HepG2 (cell line): ENCODE data around the gene HS3ST2. TPM values are rescaled to one million over a fixed set of nuclear protein-coding genes. Genes with fewer than 3 reads are reported as not detected.
A peak's percentile ranks its signal among the peaks of the same experiment; 100 is the strongest.

ENCODE experiments used
- DR1 ChIP-seq: sonication (generic); formaldehyde crosslinking; IDR thresholded peaks from 2 replicates; pipeline ENCODE4 v1.8.0; 2021; ENCODE audit warnings: mild to moderate bottlenecking, missing genetic modification reagents, inconsistent platforms
- EP300 ChIP-seq, 3 experiments: sonication (generic) in 1 of 3; formaldehyde crosslinking in 1 of 3; IDR thresholded peaks; 2 replicates each; pipeline versions ENCODE4 v1.5.1 to v1.6.1; 2011 to 2020; ENCODE audit warnings: low read depth in 2 of 3, low read length in 2 of 3, borderline replicate concordance in 1 of 3, improper control_type of control experiment in 1 of 3, mild to moderate bottlenecking in 1 of 3, missing genetic modification reagents in 1 of 3, moderate library complexity in 1 of 3
- ERF ChIP-seq: IDR thresholded peaks from 2 replicates; pipeline ENCODE4 v1.6.1; 2018; ENCODE audit warnings: missing biosample characterization, missing genetic modification reagents
- ESRRA ChIP-seq: sonication (generic); formaldehyde crosslinking; IDR thresholded peaks from 2 replicates; pipeline ENCODE4 v1.5.1; 2020; ENCODE audit warnings: mild to moderate bottlenecking, low read depth, missing genetic modification reagents
- ISL2 ChIP-seq: sonication (generic); formaldehyde crosslinking; IDR thresholded peaks from 2 replicates; pipeline ENCODE4 v1.5.0; 2020; ENCODE audit warnings: missing genetic modification reagents
- KLF11 ChIP-seq: IDR thresholded peaks from 2 replicates; pipeline ENCODE4 v1.6.1; 2016; ENCODE audit warnings: missing compliant biosample characterization
- NFKB2 ChIP-seq: sonication (generic); formaldehyde crosslinking; IDR thresholded peaks from 2 replicates; pipeline ENCODE4 v1.4.0; 2020; ENCODE audit warnings: missing genetic modification reagents, borderline replicate concordance
- NONO ChIP-seq, 2 experiments: fragments of 450-650 bp in 1 of 2; sonication (generic) in 1 of 2; formaldehyde crosslinking in 1 of 2; IDR thresholded peaks in 1 of 2; conservative IDR thresholded peaks in 1 of 2; 2 replicates each; pipeline versions ENCODE4 v1.6.1 to v1.8.0; 2017 to 2022; ENCODE audit warnings: mild to moderate bottlenecking in 1 of 2, missing genetic modification reagents in 1 of 2, moderate library complexity in 1 of 2
- PAX8 ChIP-seq: sonication (generic); formaldehyde crosslinking; IDR thresholded peaks from 2 replicates; pipeline ENCODE4 v1.8.0; 2022; ENCODE audit warnings: mild to moderate bottlenecking, missing genetic modification reagents, borderline replicate concordance
- POGZ ChIP-seq: sonication (generic); formaldehyde crosslinking; IDR thresholded peaks from 2 replicates; pipeline ENCODE4 v1.4.0; 2020; ENCODE audit warnings: mild to moderate bottlenecking, missing genetic modification reagents
- SMC3 ChIP-seq: IDR thresholded peaks from 2 replicates; pipeline ENCODE4 v1.6.1; 2011; ENCODE audit warnings: low read length, improper control_type of control experiment
- SRSF9 ChIP-seq: fragments of 200-400 bp; formaldehyde crosslinking; IDR thresholded peaks from 2 replicates; pipeline ENCODE4 v1.6.1; 2018; ENCODE audit warnings: borderline replicate concordance, mild to moderate bottlenecking, low read depth, low read length; ENCODE audit not compliant: insufficient read depth, poor library complexity, severe bottlenecking
- STAG1 ChIP-seq: sonication (generic); formaldehyde crosslinking; IDR thresholded peaks from 2 replicates; pipeline ENCODE4 v1.4.0; 2020; ENCODE audit warnings: missing genetic modification reagents
- XBP1 ChIP-seq: sonication (generic); formaldehyde crosslinking; IDR thresholded peaks from 2 replicates; pipeline ENCODE4 v1.5.0; 2020; ENCODE audit warnings: missing genetic modification reagents
- ZBTB42 ChIP-seq: sonication (generic); formaldehyde crosslinking; IDR thresholded peaks from 2 replicates; pipeline ENCODE4 v1.5.0; 2020; ENCODE audit warnings: mild to moderate bottlenecking, missing genetic modification reagents
- ZFP36 ChIP-seq: fragments of 150-350 bp; IDR thresholded peaks from 2 replicates; pipeline ENCODE4 v1.6.1; 2018; ENCODE audit warnings: borderline replicate concordance, low read length, low read depth; ENCODE audit not compliant: partially characterized antibody
- ZNF431 ChIP-seq: sonication (generic); formaldehyde crosslinking; IDR thresholded peaks from 2 replicates; pipeline ENCODE4 v1.9.0; 2022; ENCODE audit warnings: missing genetic modification reagents, low read depth, mild to moderate bottlenecking, borderline replicate concordance
- ZNF547 ChIP-seq: sonication (generic); formaldehyde crosslinking; IDR thresholded peaks from 2 replicates; pipeline ENCODE4 v1.5.1; 2020; ENCODE audit warnings: mild to moderate bottlenecking, missing genetic modification reagents
- ZNF749 ChIP-seq: sonication (generic); formaldehyde crosslinking; IDR thresholded peaks from 2 replicates; pipeline ENCODE4 v1.8.0; 2022; ENCODE audit warnings: mild to moderate bottlenecking, missing genetic modification reagents, moderate library complexity, borderline replicate concordance
- ZNF839 ChIP-seq: sonication (generic); formaldehyde crosslinking; IDR thresholded peaks from 2 replicates; pipeline ENCODE4 v1.4.0; 2020; ENCODE audit warnings: missing genetic modification reagents, mild to moderate bottlenecking, borderline replicate concordance
- polyA plus RNA-seq, 8 experiments: library from polyadenylated mRNA; depleted of rRNA in 3 of 8; stranded (reverse) in 7 of 8; unstranded in 1 of 8; fragments of >200 nt; fragmentation: Illumina TruSeq in 4 of 8; extraction: Trizol in 4 of 8; gene quantifications; 2 replicates each; pipeline versions ENCODE4 v1.2.1 to v1.2.3, GENCODE V29; 2011 to 2016; ENCODE audit warnings: low read depth in 4 of 8, missing spikeins in 1 of 8, mixed read lengths in 1 of 8; ENCODE audit not compliant: insufficient read depth in 1 of 8
- total RNA-seq, 5 experiments: library from RNA; depleted of rRNA; stranded (reverse); fragments of >200 nt; fragmentation: Illumina TruSeq; extraction: Trizol; gene quantifications; 2 replicates each; pipeline ENCODE4 v1.2.3, GENCODE V29; 2016; ENCODE audit warnings: low read depth in 1 of 5
- TF ChIP-seq, protein P1 (sequence below): sonication (generic); formaldehyde crosslinking; IDR thresholded peaks from 2 replicates; pipeline ENCODE4 v1.4.0; 2020; ENCODE audit warnings: missing genetic modification reagents
- TF ChIP-seq, protein P2 (sequence below): IDR thresholded peaks from 2 replicates; pipeline ENCODE4 v1.6.1; 2016; ENCODE audit warnings: low read depth
- TF ChIP-seq, protein P3 (sequence below): sonication (generic); formaldehyde crosslinking; conservative IDR thresholded peaks from 2 replicates; pipeline ENCODE4 v1.4.0; 2020; ENCODE audit warnings: missing genetic modification reagents
- TF ChIP-seq, protein P4 (sequence below): sonication (generic); formaldehyde crosslinking; conservative IDR thresholded peaks from 2 replicates; pipeline ENCODE4 v1.8.0; 2022; ENCODE audit warnings: missing genetic modification reagents

The HS3ST2 gene
- total and polyA plus RNA-seq, 2 of the 13 experiments (the other 11 are each of a cell fraction or from before 2014, with no cell fraction given) = not detected

DNA sequence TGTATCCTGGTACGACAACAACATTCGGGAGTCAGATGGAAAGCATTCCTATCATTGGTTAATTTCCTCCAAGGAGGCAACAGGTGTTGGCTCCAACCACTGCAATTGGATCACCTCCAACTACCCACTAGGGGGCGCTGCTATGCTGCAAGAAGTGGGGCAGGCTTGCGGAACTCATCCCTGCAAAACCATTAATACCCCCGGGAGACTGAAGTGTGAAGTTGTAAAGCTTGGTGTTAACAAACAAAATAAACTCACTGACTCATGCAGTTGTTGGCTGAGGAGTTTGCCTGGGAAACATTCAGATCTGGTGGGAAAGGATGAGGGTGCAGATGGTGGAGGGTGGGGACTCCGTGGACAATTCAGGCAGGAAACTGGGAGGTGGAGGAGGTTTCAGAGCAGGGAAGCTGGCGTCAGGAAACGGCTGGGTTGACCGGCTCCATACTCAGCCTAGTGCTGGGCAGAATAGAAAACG, 84.9 kb downstream of the HS3ST2 start (continued):
- TF ChIP-seq ZFP36 (peak; percentile 60), XBP1 (no peak), PAX8 (CRISPR knock-in tag) (no peak), ZNF839 (CRISPR knock-in tag) (no peak), NONO (IDR thresholded peaks at IDR 0.05) (no peak), NONO (CRISPR knock-in tag; conservative IDR thresholded peaks at IDR 0.05) (peak; percentile 43; the same call in 1 of the 2 replicates), ZNF547 (0 out of 2 replicates have a peak, but pooled peaks have one; percentile 33), NFKB2 (CRISPR knock-in tag) (no peak), SMC3 (peak; percentile 94), EP300 (IDR thresholded peaks at IDR 0.05; ENCODE audit: low read depth in 2 of 2, low read length in 2 of 2) (no peak), EP300 (CRISPR knock-in tag; IDR thresholded peaks at IDR 0.05; ENCODE audit: borderline replicate concordance) (no peak), ISL2 (CRISPR knock-in tag) (no peak), POGZ (CRISPR knock-in tag) (no peak), ZNF749 (CRISPR knock-in tag) (no peak), ZBTB42 (no peak), ZNF431 (no peak), DR1 (CRISPR knock-in tag) (no peak), SRSF9 (no peak), KLF11 (no peak), STAG1 (CRISPR knock-in tag) (peak; percentile 92), ESRRA (CRISPR knock-in tag) (no peak), ERF (CRISPR knock-in tag) (peak; percentile 59; the same call in 1 of the 2 replicates)
- TF ChIP-seq, protein P1, sequence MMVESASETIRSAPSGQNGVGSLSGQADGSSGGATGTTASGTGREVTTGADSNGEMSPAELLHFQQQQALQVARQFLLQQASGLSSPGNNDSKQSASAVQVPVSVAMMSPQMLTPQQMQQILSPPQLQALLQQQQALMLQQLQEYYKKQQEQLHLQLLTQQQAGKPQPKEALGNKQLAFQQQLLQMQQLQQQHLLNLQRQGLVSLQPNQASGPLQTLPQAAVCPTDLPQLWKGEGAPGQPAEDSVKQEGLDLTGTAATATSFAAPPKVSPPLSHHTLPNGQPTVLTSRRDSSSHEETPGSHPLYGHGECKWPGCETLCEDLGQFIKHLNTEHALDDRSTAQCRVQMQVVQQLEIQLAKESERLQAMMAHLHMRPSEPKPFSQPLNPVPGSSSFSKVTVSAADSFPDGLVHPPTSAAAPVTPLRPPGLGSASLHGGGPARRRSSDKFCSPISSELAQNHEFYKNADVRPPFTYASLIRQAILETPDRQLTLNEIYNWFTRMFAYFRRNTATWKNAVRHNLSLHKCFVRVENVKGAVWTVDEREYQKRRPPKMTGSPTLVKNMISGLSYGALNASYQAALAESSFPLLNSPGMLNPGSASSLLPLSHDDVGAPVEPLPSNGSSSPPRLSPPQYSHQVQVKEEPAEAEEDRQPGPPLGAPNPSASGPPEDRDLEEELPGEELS (CRISPR knock-in tag) = no peak
- TF ChIP-seq, protein P2, sequence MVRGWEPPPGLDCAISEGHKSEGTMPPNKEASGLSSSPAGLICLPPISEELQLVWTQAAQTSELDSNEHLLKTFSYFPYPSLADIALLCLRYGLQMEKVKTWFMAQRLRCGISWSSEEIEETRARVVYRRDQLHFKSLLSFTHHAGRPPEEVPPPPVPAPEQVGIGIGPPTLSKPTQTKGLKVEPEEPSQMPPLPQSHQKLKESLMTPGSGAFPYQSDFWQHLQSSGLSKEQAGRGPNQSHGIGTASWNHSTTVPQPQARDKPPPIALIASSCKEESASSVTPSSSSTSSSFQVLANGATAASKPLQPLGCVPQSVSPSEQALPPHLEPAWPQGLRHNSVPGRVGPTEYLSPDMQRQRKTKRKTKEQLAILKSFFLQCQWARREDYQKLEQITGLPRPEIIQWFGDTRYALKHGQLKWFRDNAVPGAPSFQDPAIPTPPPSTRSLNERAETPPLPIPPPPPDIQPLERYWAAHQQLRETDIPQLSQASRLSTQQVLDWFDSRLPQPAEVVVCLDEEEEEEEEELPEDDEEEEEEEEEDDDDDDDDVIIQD (CRISPR knock-in tag) = no peak
- TF ChIP-seq, protein P3, sequence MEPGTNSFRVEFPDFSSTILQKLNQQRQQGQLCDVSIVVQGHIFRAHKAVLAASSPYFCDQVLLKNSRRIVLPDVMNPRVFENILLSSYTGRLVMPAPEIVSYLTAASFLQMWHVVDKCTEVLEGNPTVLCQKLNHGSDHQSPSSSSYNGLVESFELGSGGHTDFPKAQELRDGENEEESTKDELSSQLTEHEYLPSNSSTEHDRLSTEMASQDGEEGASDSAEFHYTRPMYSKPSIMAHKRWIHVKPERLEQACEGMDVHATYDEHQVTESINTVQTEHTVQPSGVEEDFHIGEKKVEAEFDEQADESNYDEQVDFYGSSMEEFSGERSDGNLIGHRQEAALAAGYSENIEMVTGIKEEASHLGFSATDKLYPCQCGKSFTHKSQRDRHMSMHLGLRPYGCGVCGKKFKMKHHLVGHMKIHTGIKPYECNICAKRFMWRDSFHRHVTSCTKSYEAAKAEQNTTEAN = no peak
- TF ChIP-seq, protein P4, sequence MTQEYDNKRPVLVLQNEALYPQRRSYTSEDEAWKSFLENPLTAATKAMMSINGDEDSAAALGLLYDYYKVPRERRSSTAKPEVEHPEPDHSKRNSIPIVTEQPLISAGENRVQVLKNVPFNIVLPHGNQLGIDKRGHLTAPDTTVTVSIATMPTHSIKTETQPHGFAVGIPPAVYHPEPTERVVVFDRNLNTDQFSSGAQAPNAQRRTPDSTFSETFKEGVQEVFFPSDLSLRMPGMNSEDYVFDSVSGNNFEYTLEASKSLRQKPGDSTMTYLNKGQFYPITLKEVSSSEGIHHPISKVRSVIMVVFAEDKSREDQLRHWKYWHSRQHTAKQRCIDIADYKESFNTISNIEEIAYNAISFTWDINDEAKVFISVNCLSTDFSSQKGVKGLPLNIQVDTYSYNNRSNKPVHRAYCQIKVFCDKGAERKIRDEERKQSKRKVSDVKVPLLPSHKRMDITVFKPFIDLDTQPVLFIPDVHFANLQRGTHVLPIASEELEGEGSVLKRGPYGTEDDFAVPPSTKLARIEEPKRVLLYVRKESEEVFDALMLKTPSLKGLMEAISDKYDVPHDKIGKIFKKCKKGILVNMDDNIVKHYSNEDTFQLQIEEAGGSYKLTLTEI (CRISPR knock-in tag) = no peak
